Sciatic nerve (tissue), 2 donors: Measurements from ENCODE around the gene PSMB10. TPM values are rescaled to one million over a fixed set of nuclear protein-coding genes. Genes with fewer than 3 reads are reported as not detected.
"Not testable (repeated sequence)": the region's sequence is repeated elsewhere in the genome, so short reads cannot be mapped to it uniquely, and the experiment has no call there.

ENCODE experiments used
- ATAC-seq: fragments of 200-7000 bp; cut with Tn5 transposase; one replicate; pipeline ENCODE4 v1.9.1; 2020; ENCODE audit warnings: mild to moderate bottlenecking, moderate library complexity
- DNase-seq: peaks from one replicate; pipeline ENCODE4 v3.0.0-alpha.2; 2020; ENCODE audit warnings: low spot score
- intact Hi-C: fragments of 100-400 bp; cut with DNase I; formaldehyde crosslinking; loops from one replicate; pipeline ENCODE4 v1.14.2; 2022
- total RNA-seq: library from RNA; stranded (reverse); fragmentation: NEBNext Ultra II Directional; extraction: Animal tissue kit (Norgen Biotek cat#: 25700); gene quantifications from one replicate; pipeline ENCODE4 v1.2.1, GENCODE V29; 2021
- donor health status: DM: no; HTN: no; CAD: no.
- donor health status: DM: no; HTN: no; CAD: no.

PSMB10 gene
- total RNA-seq, 1 donor from 2014 or later = 35.3 TPM

DNA sequence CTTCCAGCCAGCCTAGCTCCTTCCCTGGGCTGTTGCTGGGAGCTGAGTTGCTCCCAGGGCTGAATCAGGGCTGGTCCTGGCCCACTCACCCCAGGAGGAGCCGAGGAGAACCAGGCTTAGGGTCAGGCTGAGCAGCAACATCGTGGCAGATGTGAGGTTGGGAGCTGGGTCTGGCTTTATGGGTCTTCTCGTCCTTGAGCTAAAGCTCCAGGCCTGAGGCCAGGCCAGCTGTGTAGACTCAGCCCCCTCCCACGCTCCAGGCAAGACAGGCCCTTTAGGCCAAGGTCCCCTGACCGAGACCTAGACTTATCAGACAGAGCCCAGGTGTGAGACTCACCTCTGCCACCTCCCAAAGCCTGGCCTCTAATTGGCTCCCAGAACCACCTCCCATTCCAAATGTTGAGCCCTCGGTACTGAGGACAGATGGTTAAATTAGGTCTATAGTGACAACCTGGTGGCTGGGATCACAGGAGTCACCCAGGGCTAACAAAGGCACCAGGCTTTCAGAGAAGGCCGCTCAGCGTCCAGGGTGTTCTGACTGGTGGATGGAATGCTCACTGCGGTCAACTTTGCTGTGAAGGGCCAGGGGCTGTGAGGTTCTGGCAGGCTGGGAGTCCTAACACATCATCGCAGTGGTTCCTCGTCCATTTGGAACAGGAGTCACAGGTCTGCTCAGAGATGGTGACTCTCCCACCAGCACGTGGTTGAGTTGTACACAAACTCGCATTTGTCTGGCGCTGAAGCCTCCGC, 4.8 kb downstream of the PSMB10 start, which contains the start of gene CTRL:
Gene CTRL, minus strand, starts transcription at position 151 of the 750 bp plus-strand sequence. Its CDS starts 10 bp downstream, at position 141.
- no peak for DNase-seq
- ATAC-seq = no peak
- intact Hi-C loops = no loop called here

DNA sequence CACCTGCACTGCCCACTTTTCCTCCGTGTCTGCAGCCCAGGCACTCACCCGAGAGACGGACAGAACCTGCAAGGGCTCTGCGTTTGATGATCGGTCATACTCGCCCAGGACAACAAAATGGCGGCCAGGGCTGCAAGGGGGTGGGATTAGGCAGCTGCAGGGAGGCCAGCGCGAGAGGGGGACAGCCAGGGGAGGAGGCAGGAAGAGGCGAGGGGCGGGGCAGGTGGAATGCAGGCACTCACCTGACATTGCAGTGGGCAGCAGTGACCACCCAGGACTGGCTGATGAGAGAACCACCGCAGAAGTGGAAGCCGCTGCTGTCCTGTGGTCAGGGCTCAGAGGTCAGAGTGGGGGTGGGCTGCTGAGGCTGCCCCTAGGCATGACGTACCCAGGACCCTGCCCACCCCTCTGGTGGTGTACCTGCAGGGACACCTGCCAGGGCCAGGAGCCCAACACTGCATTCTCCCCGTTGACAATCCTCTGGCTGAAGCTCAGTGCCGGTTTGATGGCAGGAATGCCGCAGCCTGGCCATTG, 5.9 kb downstream of the PSMB10 start:
- intact Hi-C loops = no loop called here
- DNase-seq (peak; percentile 56), ATAC-seq (no peak)

GRCh38 chr16:67930191-67930590, 6.5 kb downstream of the PSMB10 start:
- intact Hi-C loops = no loop called here
- ATAC-seq (no peak), DNase-seq (no peak)

DNA sequence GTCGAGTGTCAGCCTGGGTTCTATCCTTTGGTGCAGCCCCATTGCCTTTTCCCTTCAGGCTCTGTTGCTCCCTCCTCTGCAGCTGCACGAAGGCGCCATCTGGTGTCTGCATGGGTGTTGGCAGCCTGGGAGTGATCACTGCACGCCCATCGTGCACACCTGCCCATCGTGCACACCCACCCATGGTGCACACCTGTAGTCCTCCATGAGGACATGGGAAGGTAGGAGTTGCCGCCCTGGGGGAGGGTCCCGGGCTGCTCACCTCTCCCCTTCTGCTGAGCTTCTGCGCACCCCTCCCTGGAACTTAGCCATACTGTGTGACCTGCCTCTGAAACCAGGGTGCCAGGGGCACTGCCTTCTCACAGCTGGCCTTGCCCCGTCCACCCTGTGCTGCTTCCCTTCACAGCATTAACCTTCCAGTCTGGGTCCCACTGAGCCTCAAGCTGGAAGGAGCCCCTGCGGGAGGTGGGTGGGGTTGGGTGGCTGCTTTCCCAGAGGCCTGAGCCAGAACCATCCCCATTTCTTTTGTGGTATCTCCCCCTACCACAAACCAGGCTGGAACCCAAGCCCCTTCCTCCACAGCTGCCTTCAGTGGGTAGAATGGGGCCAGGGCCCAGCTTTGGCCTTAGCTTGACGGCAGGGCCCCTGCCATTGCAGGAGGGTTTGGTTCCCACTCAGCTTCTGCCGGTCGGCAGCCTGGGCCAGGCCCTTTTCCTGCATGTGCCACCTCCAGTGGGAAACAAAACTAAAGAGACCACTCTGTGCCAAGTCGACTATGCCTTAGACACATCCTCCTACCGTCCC, 7.9 kb downstream of the PSMB10 start:
- ATAC-seq = peak; percentile 75
- intact Hi-C loops = loop anchor here (5.0 kb wide), 1 partner anchor 46 kb away; the partner anchor contains the start of gene NRN1L

DNA sequence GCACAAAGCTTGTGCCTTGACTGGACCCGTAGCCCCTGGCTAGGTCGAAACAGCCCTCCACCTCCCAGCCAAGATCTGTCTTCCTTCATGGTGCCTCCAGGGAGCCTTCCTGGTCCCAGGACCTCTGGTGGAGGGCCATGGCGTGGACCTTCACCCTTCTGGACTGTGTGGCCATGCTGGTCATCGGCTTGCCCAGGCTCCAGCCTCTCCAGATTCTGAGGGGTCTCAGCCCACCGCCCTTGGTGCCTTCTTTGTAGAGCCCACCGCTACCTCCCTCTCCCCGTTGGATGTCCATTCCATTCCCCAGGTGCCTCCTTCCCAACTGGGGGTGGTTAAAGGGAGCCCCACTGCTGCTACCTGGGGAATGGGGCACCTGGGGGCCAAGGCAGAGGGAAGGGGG, 8.5 kb downstream of the PSMB10 start:
- intact Hi-C loops = loop anchor here (5.0 kb wide), 1 partner anchor 46 kb away; the partner anchor contains the start of gene NRN1L
- DNase-seq (no peak), ATAC-seq (peak; percentile 1)

More for the DNA sequence above, 7.9 kb downstream of the PSMB10 start:
- peak; percentile 85 for DNase-seq

DNA sequence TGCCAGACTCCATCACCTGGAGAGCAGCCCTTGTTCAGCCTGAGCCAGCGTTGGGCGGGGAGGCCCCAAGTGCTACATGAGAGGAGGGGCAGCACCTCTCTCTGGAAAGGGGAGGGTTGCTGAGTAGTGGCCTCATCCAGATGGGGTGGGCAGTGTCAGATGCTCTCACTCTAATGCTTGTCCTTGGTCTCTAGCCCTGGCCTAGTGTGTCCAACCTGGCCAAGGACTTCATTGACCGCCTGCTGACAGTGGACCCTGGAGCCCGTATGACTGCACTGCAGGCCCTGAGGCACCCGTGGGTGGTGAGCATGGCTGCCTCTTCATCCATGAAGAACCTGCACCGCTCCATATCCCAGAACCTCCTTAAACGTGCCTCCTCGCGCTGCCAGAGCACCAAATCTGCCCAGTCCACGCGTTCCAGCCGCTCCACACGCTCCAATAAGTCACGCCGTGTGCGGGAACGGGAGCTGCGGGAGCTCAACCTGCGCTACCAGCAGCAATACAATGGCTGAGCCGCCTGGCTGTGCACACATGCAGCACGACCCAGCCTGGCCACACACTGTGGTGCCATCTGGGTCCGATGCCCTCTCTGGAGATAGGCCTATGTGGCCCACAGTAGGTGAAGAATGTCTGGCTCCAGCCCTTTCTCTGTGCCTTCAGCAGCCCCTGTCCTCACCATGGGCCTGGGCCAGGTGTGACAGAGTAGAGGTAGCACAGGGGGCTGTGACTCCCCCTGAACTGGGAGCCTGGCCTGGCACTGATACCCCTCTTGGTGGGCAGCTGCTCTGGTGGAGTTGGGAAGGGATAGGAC, 9.3 kb downstream of the PSMB10 start:
- ATAC-seq (no peak), DNase-seq (no peak)
- intact Hi-C loops = loop anchor here (5.0 kb wide), 1 partner anchor 45 kb away; the partner anchor contains the start of gene NRN1L

GRCh38 chr16:67926181-67926750, 10.4 kb downstream of the PSMB10 start:
- DNase-seq (no peak), ATAC-seq (peak; percentile 40)
- intact Hi-C loops = loop anchor here (5.0 kb wide), 1 partner anchor 44 kb away; the partner anchor contains the start of gene NRN1L

DNA sequence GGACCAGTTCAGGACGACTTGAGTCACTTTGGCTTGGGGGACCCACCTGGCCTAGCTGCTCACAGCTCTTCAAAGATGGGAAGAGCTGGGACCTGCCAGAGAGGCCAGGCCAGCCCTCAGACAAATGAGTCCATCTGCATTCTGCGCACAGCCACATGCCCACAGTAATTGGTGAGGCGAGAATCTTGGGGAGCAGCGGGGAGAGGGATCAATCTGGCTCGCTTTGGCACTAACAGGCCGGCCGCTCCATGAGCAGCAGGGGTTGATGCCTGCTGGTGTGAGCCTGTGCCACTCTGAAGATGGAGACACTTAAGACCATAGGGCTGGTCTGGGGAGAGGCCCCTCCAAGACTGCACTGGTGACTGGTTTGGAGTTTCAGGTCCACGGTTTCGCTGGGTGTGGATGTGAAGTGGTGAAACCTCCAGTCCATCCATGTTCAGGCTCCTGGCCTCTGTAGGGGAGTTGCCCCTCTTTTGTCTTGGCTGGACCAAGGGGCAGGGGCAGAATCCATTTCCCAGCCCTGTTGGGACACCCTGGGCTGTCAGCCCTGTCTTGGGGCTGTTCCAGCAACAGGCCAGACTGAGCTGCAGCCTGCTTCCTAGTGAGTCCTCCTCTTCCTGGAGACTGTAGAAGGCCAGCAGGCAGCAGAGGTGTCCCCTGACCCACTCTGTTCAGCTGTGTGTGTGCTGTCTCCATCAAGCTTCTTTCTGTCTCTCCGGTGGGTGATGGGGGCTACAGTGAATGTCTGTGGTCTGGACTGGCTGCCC, 12.3 kb downstream of the PSMB10 start:
- intact Hi-C loops = no loop called here
- DNase-seq = no peak
- no peak for ATAC-seq

- DNase-seq (peak; percentile 56), ATAC-seq (no peak)
- intact Hi-C loops = no loop called here
These were observed 13.1 kb downstream of the PSMB10 start for GRCh38 chr16:67923414-67924116.

DNA sequence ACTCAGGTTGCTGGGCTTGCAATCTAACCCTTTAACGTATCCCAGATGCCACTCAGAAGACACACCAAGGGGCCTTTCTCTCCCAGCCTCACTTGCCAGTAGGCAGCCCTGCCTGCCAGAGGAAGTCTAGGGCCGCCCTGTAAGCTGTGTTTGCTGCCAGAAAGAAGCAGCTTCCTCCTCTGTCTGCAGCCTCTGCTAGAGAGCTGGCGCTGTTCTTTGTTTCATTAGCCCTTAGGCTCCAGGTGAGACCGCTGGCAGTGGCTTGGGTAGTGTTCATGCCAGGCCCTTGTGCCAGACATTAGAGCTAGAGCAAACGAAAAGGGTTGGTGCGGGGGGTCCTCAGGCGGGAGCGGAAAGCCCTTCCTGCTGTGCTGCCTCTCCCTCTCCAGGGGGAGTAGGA, 13.9 kb downstream of the PSMB10 start:
- intact Hi-C loops = no loop called here
- ATAC-seq = no peak
- DNase-seq = no peak

DNA sequence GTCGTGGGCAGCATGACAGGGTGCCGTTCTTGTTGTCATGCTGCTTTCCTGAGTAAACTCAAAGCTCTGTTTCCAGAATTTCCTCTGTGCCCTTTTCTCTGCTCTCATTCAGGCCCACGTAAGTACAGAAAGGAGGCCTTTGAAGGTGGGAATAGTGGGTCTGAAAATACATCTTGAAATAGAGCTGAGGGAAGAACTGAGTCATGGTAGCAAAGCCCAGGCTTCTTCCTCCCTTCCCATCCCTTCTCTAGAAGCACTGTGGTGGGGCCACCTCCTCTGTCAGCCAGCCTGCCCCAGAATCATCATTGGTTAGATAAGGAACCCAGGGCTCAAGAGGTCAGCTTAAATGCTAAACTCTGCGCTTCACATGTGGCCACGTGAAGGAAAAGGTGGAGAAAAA, 14.4 kb downstream of the PSMB10 start:
- intact Hi-C loops = no loop called here
- DNase-seq (no peak), ATAC-seq (no peak)

DNA sequence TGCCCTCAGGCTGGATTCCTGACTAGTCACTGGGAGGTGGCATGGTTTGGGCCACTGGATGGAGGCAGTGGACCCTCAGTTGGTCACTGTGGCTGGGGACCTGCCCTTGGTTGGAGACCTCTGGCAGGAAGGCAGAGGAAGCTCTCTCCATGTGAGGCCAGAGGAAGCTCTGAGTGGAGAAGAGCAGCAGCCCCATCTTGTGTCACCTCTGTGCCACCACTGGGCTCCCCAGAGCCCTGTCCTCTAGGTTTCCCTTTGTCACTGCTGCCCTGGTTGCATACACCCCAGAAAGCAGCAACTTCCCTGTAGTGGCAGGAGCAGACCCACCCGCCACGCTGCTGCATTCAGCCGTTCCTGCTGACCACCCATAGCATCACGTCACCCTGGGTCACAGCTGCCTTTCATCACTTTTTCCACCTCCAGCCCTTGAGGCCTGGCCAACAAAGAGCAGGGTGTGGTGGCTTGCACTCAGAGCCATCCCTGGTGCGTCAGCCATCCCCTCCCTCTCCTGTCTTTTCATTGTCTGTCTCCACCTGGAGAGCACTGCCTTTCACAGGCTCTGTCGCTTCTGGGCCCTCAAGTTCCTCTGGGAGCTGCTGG, 16.9 kb downstream of the PSMB10 start:
- intact Hi-C loops = no loop called here
- ATAC-seq (peak; percentile 67), DNase-seq (peak; percentile 63)

- intact Hi-C loops = no loop called here
- DNase-seq = no peak
- ATAC-seq = no peak
These were observed 18.8 kb downstream of the PSMB10 start for GRCh38 chr16:67917852-67918236.

DNA sequence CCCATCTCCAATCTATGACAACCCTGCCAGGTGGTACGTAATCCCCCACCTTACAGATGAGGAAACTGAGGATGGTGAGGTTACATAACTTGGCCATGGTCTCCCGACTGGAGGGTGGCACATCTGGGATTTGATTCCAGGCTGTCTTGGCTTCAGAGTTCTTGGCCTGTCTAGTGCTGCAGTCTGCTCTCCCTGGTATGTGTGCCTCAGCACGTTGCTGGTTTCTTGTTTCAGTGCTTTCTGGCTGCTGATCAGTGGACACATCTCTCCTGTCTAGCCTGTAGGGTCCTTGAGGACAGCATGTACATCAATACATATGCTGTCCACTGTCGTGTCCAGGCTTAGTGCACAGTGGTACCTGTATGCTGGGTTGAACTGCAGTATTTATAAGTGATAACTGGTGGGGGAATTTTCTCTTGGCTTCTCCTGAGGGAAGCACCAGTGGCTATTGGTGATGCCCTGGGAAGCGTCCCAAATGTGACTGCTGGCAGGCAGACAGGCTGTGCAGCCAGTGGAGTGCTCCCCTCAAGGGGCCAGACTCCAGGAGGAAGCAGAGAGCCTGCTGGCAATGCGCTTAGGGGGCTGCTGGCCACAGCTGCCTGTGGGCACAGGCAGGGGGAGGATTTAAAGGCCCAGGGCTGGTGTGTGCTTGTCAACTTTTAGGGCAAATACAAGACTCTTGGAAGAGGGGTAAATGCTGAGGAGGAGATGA, 19.4 kb downstream of the PSMB10 start:
- peak; percentile 9 for ATAC-seq
- no peak for DNase-seq
- intact Hi-C loops = no loop called here

- intact Hi-C loops = no loop called here
- DNase-seq = no peak
- ATAC-seq = peak; percentile 58
These were observed 20.6 kb downstream of the PSMB10 start for GRCh38 chr16:67915831-67916723.

GRCh38 chr16:67915496-67915769, 21.2 kb downstream of the PSMB10 start:
- intact Hi-C loops, ATAC-seq, DNase-seq: not testable (repeated sequence)
